H1 (cell line): ENCODE data around the gene BLMH. TPM values are rescaled to one million over a fixed set of nuclear protein-coding genes. Genes with fewer than 3 reads are reported as not detected.

Experiments used
- CTCF ChIA-PET: fragments of 300-600 bp; sonication (Branson Sonifier 250); formaldehyde crosslinking; loops from one replicate; lab custom pipeline; 2021; ENCODE audit not compliant: partially characterized antibody; lab: Charles Lee
- POLR2A ChIA-PET: fragments of 300-600 bp; sonication (Branson Sonifier 250); formaldehyde crosslinking; loops from one replicate; lab custom pipeline; 2021; ENCODE audit warnings: inconsistent platforms; ENCODE audit not compliant: partially characterized antibody; lab: Charles Lee
- DNase-seq, 2 experiments: peaks; one replicate each; pipeline versions ENCODE4 v3.0.0 to v3.0.0-alpha.2; 2010 to 2022; ENCODE audit warnings: low spot score in 2 of 2, low read depth in 1 of 2, mixed read lengths in 1 of 2
- FAIRE-seq: peaks from 2 replicates; lab custom pipeline; 2011; peaks lifted over from hg19 to GRCh38; lab: Jason Lieb, UNC
- H2AFZ ChIP-seq: 2 replicates; pipeline ENCODE4 v1.8.1; 2012; ENCODE audit warnings: low read length, inconsistent platforms
- H2AK5ac ChIP-seq: 2 replicates; pipeline ENCODE4 v1.6.1; 2013; ENCODE audit warnings: low read depth, low read length
- H2BK120ac ChIP-seq: replicated peaks from 2 replicates; pipeline ENCODE3; 2013; ENCODE audit warnings: low read depth, low read length, inconsistent platforms
- H2BK12ac ChIP-seq: 2 replicates; pipeline ENCODE4 v1.6.1; 2013; ENCODE audit warnings: low read depth, low read length
- H2BK15ac ChIP-seq: 2 replicates; pipeline ENCODE4 v1.6.1; 2013; ENCODE audit warnings: low read length
- H2BK20ac ChIP-seq: 2 replicates; pipeline ENCODE4 v1.6.1; 2013; ENCODE audit warnings: low read length
- H2BK5ac ChIP-seq: 2 replicates; pipeline ENCODE4 v1.6.1; 2013; ENCODE audit warnings: low read depth, low read length
- H3K14ac ChIP-seq: 2 replicates; pipeline ENCODE4 v1.6.1; 2013; ENCODE audit warnings: inconsistent platforms; ENCODE audit not compliant: insufficient read length
- H3K18ac ChIP-seq: 2 replicates; pipeline ENCODE4 v1.6.1; 2013; ENCODE audit warnings: low read length; ENCODE audit errors: extremely low read depth
- H3K23ac ChIP-seq: 2 replicates; pipeline ENCODE4 v1.6.1; 2013; ENCODE audit warnings: inconsistent platforms; ENCODE audit not compliant: insufficient read length
- H3K23me2 ChIP-seq: 2 replicates; pipeline ENCODE4 v1.6.1; 2013; ENCODE audit warnings: low read depth, low read length
- H3K27ac ChIP-seq: 2 replicates; pipeline ENCODE4 v1.6.1; 2011; ENCODE audit warnings: low read depth, low read length, inconsistent platforms
- H3K27me3 ChIP-seq, 4 experiments: replicated peaks in 1 of 4; 1 replicate in 1 of 4; 2 replicates in 3 of 4; pipeline versions ENCODE4 v1.6.1 to v1.8.1; 2011 to 2013; ENCODE audit warnings: low read length in 3 of 4, mild to moderate bottlenecking in 3 of 4, inconsistent platforms in 2 of 4, mixed read lengths in 2 of 4, moderate library complexity in 1 of 4; ENCODE audit not compliant: control insufficient read depth in 3 of 4, insufficient read depth in 3 of 4; ENCODE audit errors: extremely low read depth in 1 of 4
- H3K36me3 ChIP-seq, 4 experiments: 2 replicates each; pipeline versions ENCODE4 v1.6.1 to v1.8.1; 2011 to 2013; ENCODE audit warnings: mild to moderate bottlenecking in 4 of 4, low read length in 3 of 4, moderate library complexity in 2 of 4, control low read depth in 1 of 4, inconsistent platforms in 1 of 4; ENCODE audit not compliant: insufficient read depth in 4 of 4, control insufficient read depth in 2 of 4
- H3K4ac ChIP-seq: replicated peaks from 2 replicates; pipeline ENCODE3; 2013; ENCODE audit warnings: low read length, low read depth, mixed read lengths, inconsistent platforms; ENCODE audit not compliant: insufficient read length
- H3K4me1 ChIP-seq, 4 experiments: replicated peaks in 1 of 4; 1 replicate in 1 of 4; 2 replicates in 3 of 4; pipeline versions ENCODE4 v1.6.1 to v1.8.1; 2011 to 2013; ENCODE audit warnings: low read length in 3 of 4, inconsistent platforms in 2 of 4, mixed read lengths in 1 of 4; ENCODE audit not compliant: insufficient read depth in 4 of 4, control insufficient read depth in 3 of 4
- H3K4me2 ChIP-seq, 2 experiments: 2 replicates each; pipeline versions ENCODE4 v1.6.1 to v1.8.1; 2011 to 2013; ENCODE audit warnings: low read depth in 2 of 2, low read length in 2 of 2, control low read depth in 1 of 2, inconsistent platforms in 1 of 2, mild to moderate bottlenecking in 1 of 2; ENCODE audit not compliant: insufficient read depth in 1 of 2
- H3K4me3 ChIP-seq, 4 experiments: fragments of 200-600, 300-600 bp in 1 of 4; sonication (generic), shearing (Covaris generic), sonication (Bioruptor Twin) in 1 of 4; 2 replicates each; pipeline versions ENCODE4 v1.5.1 to v1.8.1; 2011 to 2016; ENCODE audit warnings: low read length in 4 of 4, low read depth in 3 of 4, control low read depth in 2 of 4, inconsistent platforms in 2 of 4, mild to moderate bottlenecking in 2 of 4, mixed read lengths in 1 of 4, moderate library complexity in 1 of 4; ENCODE audit not compliant: insufficient read depth in 2 of 4; ENCODE audit errors: extremely low read depth in 1 of 4
- H3K56ac ChIP-seq: replicated peaks from 2 replicates; pipeline ENCODE3; 2013; ENCODE audit warnings: low read depth, mild to moderate bottlenecking, mixed read lengths, low read length, inconsistent platforms; ENCODE audit not compliant: insufficient read length
- H3K79me1 ChIP-seq: 2 replicates; pipeline ENCODE4 v1.6.1; 2013; ENCODE audit warnings: low read depth, low read length, control low read depth
- H3K79me2 ChIP-seq, 2 experiments: 2 replicates each; pipeline versions ENCODE4 v1.6.1 to v1.8.1; 2012 to 2013; ENCODE audit warnings: low read length in 2 of 2, mild to moderate bottlenecking in 2 of 2, inconsistent platforms in 1 of 2; ENCODE audit not compliant: insufficient read depth in 2 of 2, control insufficient read depth in 1 of 2
- H3K9ac ChIP-seq, 4 experiments: replicated peaks in 1 of 4; 1 replicate in 1 of 4; 2 replicates in 3 of 4; pipeline versions ENCODE4 v1.6.1 to v1.8.1; 2011 to 2013; ENCODE audit warnings: low read depth in 3 of 4, low read length in 3 of 4, control low read depth in 2 of 4, mild to moderate bottlenecking in 2 of 4, moderate library complexity in 2 of 4, inconsistent platforms in 1 of 4; ENCODE audit errors: extremely low read depth in 1 of 4
- H3K9me3 ChIP-seq, 2 experiments: 2 replicates each; pipeline versions ENCODE4 v1.6.1 to v1.8.1; 2012 to 2013; ENCODE audit warnings: mild to moderate bottlenecking in 2 of 2, moderate library complexity in 2 of 2, control low read depth in 1 of 2, inconsistent platforms in 1 of 2, low read depth in 1 of 2, low read length in 1 of 2, mixed read lengths in 1 of 2; ENCODE audit not compliant: insufficient read depth in 2 of 2
- H4K20me1 ChIP-seq, 2 experiments: replicated peaks in 1 of 2; 2 replicates each; pipeline versions ENCODE3 to v1.8.1; 2011 to 2013; ENCODE audit warnings: inconsistent platforms in 2 of 2, low read length in 2 of 2, mild to moderate bottlenecking in 1 of 2; ENCODE audit not compliant: insufficient read depth in 2 of 2, control insufficient read depth in 1 of 2
- H4K5ac ChIP-seq: 2 replicates; pipeline ENCODE4 v1.6.1; 2013; ENCODE audit warnings: low read length, low read depth, mixed read lengths, inconsistent platforms; ENCODE audit not compliant: insufficient read length
- H4K8ac ChIP-seq: 2 replicates; pipeline ENCODE4 v1.8.0; 2013; ENCODE audit warnings: mild to moderate bottlenecking, moderate library complexity, low read length, inconsistent platforms; ENCODE audit not compliant: insufficient read depth; ENCODE audit errors: extremely low read depth
- H4K91ac ChIP-seq: replicated peaks from 2 replicates; pipeline ENCODE3; 2013; ENCODE audit warnings: low read length, mixed read lengths, inconsistent platforms; ENCODE audit not compliant: insufficient read length
- CEBPB ChIP-seq: IDR thresholded peaks from 2 replicates; pipeline ENCODE4 v1.6.1; 2012; ENCODE audit warnings: low read depth, low read length
- MAFK ChIP-seq: IDR thresholded peaks from 2 replicates; pipeline ENCODE4 v1.6.1; 2012; ENCODE audit warnings: low read depth, mild to moderate bottlenecking, improper control_type of control experiment, low read length
- ZNF274 ChIP-seq: IDR thresholded peaks from 2 replicates; pipeline ENCODE4 v1.7.0; 2012; ENCODE audit warnings: low read length, borderline replicate concordance; ENCODE audit errors: extremely low read depth
- WGBS, 2 experiments: shearing (Covaris generic) in 1 of 2; methylation state at CpG; one replicate each; pipeline versions ENCODE4 v1.1.6 to v1.1.7; 2013 to 2015; ENCODE audit warnings: low lambda C conversion rate in 2 of 2, mixed read lengths in 2 of 2, inconsistent platforms in 1 of 2, low coverage in 1 of 2, missing lambda C conversion rate in 1 of 2; ENCODE audit not compliant: insufficient replicate concordance in 2 of 2, insufficient coverage in 1 of 2, insufficient read length in 1 of 2; ENCODE audit errors: extremely low coverage in 1 of 2, missing lambda C conversion rate in 1 of 2; 5-methylcytosine and 5-hydroxymethylcytosine counted together
- polyA plus RNA-seq, 7 experiments: library from polyadenylated mRNA; depleted of rRNA in 3 of 7; stranded (reverse) in 5 of 7; unstranded in 2 of 7; fragments of >200 nt in 5 of 7; fragments of 200-250 nt in 2 of 7; gene quantifications; 1 replicate in 5 of 7; 2 replicates in 1 of 7; 4 replicates in 1 of 7; pipeline versions ENCODE4 v1.2.1 to v1.2.3, GENCODE V29; 2011 to 2013; ENCODE audit warnings: missing spikeins in 2 of 7, mixed read lengths in 2 of 7
- total RNA-seq: library from RNA; stranded (reverse); fragmentation: NEBNext Ultra II Directional; extraction: Animal tissue kit (Norgen Biotek cat#: 25700); gene quantifications from 2 replicates; pipeline ENCODE4 v1.2.1, GENCODE V29; 2021
- TF ChIP-seq, protein P1 (sequence below), 3 experiments: IDR thresholded peaks; 1 replicate in 2 of 3; 2 replicates in 1 of 3; pipeline versions ENCODE4 v1.5.1 to v1.6.1; 2011; ENCODE audit warnings: low read length in 3 of 3, mild to moderate bottlenecking in 3 of 3, inconsistent platforms in 2 of 3, low read depth in 1 of 3, moderate library complexity in 1 of 3; ENCODE audit not compliant: insufficient read depth in 1 of 3; ENCODE audit errors: control extremely low read depth in 1 of 3

The BLMH gene
- total and polyA plus RNA-seq, 2 of the 8 experiments (the other 6 are each of a cell fraction or from before 2014, with no cell fraction given) = 18.2 to 74.3 TPM

DNA sequence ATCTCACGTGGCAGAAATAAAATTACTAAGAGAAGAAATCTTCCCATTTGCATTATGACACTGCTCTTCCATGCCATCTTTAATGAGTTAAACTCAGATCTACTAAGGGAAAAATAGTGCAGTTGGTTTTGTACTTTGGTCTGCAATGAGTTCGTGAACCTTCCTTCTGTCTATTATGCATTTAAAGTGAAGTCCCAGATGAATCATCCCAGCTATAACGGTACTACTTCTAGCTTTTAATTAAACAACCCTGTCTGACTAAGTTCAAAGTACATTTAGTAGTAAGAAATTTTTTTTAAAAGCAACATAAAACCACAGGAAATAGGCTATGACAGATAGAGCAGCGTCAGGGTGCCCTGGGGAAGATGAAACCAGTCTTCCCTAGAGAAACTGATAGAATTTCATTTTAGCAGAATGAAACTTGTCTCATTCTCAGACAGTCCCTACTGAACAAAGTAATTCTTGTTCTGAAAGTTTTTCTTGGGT is 40.4 kb upstream of the BLMH start:
- Histone ChIP-seq H4K5ac (no peak overlapping the region), H4K8ac (no peak overlapping the region), H2BK15ac (no peak overlapping the region), H3K56ac (no peak overlapping the region), H3K9me3 (no peaks in the 10 kb centered on the region), H4K20me1 (no peaks in the 10 kb centered on the region), H3K4me2 (no peak overlapping the region), H3K4me1 (no peaks in the 10 kb centered on the region), H3K23ac (no peak overlapping the region), H3K79me1 (no peaks in the 10 kb centered on the region), H3K23me2 (no peaks in the 10 kb centered on the region), H3K4ac (no peak overlapping the region), H3K27me3 (no peaks in the 10 kb centered on the region), H3K4me3 (no peak overlapping the region), H3K36me3 (no peaks in the 10 kb centered on the region), H2BK5ac (no peak overlapping the region), H3K14ac (no peak overlapping the region), H2AK5ac (no peak overlapping the region), H2AFZ (no peak overlapping the region), H3K18ac (no peak overlapping the region), H3K9ac (no peak overlapping the region), H2BK120ac (no peak overlapping the region), H4K91ac (no peak overlapping the region), H3K27ac (no peak overlapping the region), H2BK12ac (no peak overlapping the region), H2BK20ac (no peak overlapping the region), H3K79me2 (no peaks in the 10 kb centered on the region)
- POLR2A ChIA-PET = no interaction called here
- CTCF ChIA-PET = interaction anchor here (2.4 kb wide), 1 partner anchor 8 kb away, joined by 15 read pairs; no protein-coding TSS in a partner anchor
- WGBS, 2 experiments = 87% methylated on average over 4 of the region's 4 CpGs; no CpG with 5 or more reads in 1 of the 2 experiments
- no peak for FAIRE-seq
- TF ChIP-seq MAFK (no peak), ZNF274 (no peak), CEBPB (no peak)
- TF ChIP-seq, protein P1, sequence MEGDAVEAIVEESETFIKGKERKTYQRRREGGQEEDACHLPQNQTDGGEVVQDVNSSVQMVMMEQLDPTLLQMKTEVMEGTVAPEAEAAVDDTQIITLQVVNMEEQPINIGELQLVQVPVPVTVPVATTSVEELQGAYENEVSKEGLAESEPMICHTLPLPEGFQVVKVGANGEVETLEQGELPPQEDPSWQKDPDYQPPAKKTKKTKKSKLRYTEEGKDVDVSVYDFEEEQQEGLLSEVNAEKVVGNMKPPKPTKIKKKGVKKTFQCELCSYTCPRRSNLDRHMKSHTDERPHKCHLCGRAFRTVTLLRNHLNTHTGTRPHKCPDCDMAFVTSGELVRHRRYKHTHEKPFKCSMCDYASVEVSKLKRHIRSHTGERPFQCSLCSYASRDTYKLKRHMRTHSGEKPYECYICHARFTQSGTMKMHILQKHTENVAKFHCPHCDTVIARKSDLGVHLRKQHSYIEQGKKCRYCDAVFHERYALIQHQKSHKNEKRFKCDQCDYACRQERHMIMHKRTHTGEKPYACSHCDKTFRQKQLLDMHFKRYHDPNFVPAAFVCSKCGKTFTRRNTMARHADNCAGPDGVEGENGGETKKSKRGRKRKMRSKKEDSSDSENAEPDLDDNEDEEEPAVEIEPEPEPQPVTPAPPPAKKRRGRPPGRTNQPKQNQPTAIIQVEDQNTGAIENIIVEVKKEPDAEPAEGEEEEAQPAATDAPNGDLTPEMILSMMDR (IDR thresholded peaks at IDR 0.05; ENCODE audit: control extremely low read depth in 1 of 3, insufficient read depth in 1 of 3, low read depth in 1 of 3, low read length in 3 of 3) = no peak
- DNase-seq = no peak
